AG09309 (cell line): ENCODE results near the gene EEF1A1.
A peak's percentile ranks its signal among the peaks of the same experiment; 100 is the strongest.

Experiments used
- DNase-seq: peaks from one replicate; pipeline ENCODE4 v3.0.0-alpha.2; 2010; ENCODE audit warnings: low read depth
- H3K4me3 ChIP-seq: 2 replicates; pipeline ENCODE4 v1.5.1; 2011; ENCODE audit warnings: mild to moderate bottlenecking, low read depth, low read length, moderate library complexity; ENCODE audit not compliant: control insufficient read depth
- CTCF ChIP-seq: IDR thresholded peaks from 2 replicates; pipeline ENCODE4 v1.5.1; 2011; ENCODE audit warnings: mild to moderate bottlenecking, low read depth, low read length, inconsistent platforms; ENCODE audit not compliant: insufficient read depth, control insufficient read depth; ENCODE audit errors: missing control alignments

Gene EEF1A1

GRCh38 chr6:73516514-73517489 lies 4.0 kb downstream of the EEF1A1 start:
- no peak for TF ChIP-seq CTCF
- H3K4me3 ChIP-seq: peak overlapping the region; percentile 9
- DNase-seq: no peak

- no peak overlapping the region for H3K4me3 ChIP-seq
- TF ChIP-seq CTCF: no peak
- DNase-seq: no peak
Measured at GRCh38 chr6:73515204-73515655, 5.6 kb downstream of the EEF1A1 start.

GRCh38 chr6:73514746-73515110 lies 6.1 kb downstream of the EEF1A1 start:
- TF ChIP-seq CTCF: no peak
- H3K4me3 ChIP-seq: no peak overlapping the region
- no peak for DNase-seq

- no peak for DNase-seq
- no peak for TF ChIP-seq CTCF
Measured at GRCh38 chr6:73513496-73513854, 7.4 kb downstream of the EEF1A1 start.

GRCh38 chr6:73511796-73512195 lies 9.0 kb downstream of the EEF1A1 start:
- DNase-seq: no peak
- no peak overlapping the region for H3K4me3 ChIP-seq
- no peak for TF ChIP-seq CTCF

More at GRCh38 chr6:73513496-73513854, 7.4 kb downstream of the EEF1A1 start:
- H3K4me3 ChIP-seq: no peak overlapping the region

GRCh38 chr6:73509851-73510250 lies 11.0 kb downstream of the EEF1A1 start:
- no peak overlapping the region for H3K4me3 ChIP-seq
- no peak for DNase-seq
- no peak for TF ChIP-seq CTCF
